ENCODE data around the gene NPAS4.

The NPAS4 gene

DNA sequence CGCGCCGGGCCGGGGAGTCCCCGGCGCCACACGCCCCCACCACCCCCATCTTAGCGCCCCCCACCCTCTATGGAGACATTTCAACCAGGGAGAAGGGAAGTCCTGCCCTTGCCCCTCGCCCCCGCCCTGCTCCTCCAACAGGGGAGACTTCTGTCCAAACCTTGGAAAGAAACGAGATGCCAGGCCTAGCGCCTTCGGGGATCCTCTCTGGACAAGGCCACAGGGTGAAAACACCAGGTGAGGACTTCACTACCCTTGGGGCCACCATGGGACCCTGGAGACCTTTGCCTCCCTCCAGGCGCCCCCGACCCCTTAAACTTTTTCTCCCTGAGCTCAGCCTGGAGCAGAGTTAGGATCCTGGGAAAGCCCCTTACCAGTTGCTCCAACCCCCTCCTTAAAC is 11.6 kb upstream of the NPAS4 start:
- H3K9me2 ChIP-seq (replicated peaks; ENCODE audit: control insufficient read depth, low read length), result no peaks in the 10 kb centered on the region
- H3K4me3 ChIP-seq (ENCODE audit: low read length), result peak overlapping the region; percentile 70
- H4K20me1 ChIP-seq (ENCODE audit: control insufficient read depth, insufficient read depth, low read depth, low read length), result peaks cover 3% of the 10 kb centered on the region; the same call in 1 of the 2 replicates
- H3K79me2 ChIP-seq (ENCODE audit: control insufficient read depth, low read length), result no peaks in the 10 kb centered on the region
- H3K27me3 ChIP-seq (ENCODE audit: control insufficient read depth, low read length), result peaks cover 50% of the 10 kb centered on the region
- H3K9me3 ChIP-seq (ENCODE audit: control insufficient read depth, insufficient read depth, low read length), result no peaks in the 10 kb centered on the region
- no peaks in the 10 kb centered on the region for H3K36me3 ChIP-seq (ENCODE audit: control insufficient read depth, low read length)
- TF ChIP-seq, protein P1, sequence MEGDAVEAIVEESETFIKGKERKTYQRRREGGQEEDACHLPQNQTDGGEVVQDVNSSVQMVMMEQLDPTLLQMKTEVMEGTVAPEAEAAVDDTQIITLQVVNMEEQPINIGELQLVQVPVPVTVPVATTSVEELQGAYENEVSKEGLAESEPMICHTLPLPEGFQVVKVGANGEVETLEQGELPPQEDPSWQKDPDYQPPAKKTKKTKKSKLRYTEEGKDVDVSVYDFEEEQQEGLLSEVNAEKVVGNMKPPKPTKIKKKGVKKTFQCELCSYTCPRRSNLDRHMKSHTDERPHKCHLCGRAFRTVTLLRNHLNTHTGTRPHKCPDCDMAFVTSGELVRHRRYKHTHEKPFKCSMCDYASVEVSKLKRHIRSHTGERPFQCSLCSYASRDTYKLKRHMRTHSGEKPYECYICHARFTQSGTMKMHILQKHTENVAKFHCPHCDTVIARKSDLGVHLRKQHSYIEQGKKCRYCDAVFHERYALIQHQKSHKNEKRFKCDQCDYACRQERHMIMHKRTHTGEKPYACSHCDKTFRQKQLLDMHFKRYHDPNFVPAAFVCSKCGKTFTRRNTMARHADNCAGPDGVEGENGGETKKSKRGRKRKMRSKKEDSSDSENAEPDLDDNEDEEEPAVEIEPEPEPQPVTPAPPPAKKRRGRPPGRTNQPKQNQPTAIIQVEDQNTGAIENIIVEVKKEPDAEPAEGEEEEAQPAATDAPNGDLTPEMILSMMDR (IDR thresholded peaks at IDR 0.05; ENCODE audit: low read depth, low read length, poor library complexity, severe bottlenecking), result no peak
- TF ChIP-seq EZH2phosphoT487 (IDR thresholded peaks at IDR 0.05; ENCODE audit: borderline replicate concordance, low read length), result no peak
- H3K4me1 ChIP-seq (ENCODE audit: control insufficient read depth, low read length), result peaks cover 6% of the 10 kb centered on the region
- peak overlapping the region; percentile 82 for H3K4me2 ChIP-seq (ENCODE audit: low read length)
- H3K27ac ChIP-seq (ENCODE audit: low read depth, low read length), result no peak overlapping the region
- no peaks in the 10 kb centered on the region for H3F3A ChIP-seq (ENCODE audit: control insufficient read depth, insufficient read depth)

DNA sequence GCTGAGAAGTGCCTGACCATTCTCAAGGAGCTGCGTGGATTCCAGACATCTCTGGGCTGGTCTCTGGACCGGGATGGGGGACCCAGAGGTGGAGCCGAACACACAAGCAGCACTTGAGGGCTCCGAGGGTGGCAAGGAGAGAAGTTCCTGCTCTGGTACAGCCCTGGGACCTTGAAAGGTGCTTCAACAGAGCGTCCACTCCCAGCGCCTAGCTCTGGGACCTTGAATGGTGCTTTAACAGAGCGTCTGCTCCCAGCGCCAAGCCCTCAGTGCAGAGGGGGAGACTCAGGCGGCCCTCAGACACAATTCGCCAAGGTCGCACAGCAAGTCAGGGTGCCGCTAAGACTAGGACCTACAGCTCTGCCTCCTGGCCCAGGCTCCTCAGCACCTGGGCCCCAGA is 10.6 kb upstream of the NPAS4 start:
- H3K27ac ChIP-seq (ENCODE audit: low read depth, low read length), result no peak overlapping the region
- no peak for TF ChIP-seq EZH2phosphoT487 (IDR thresholded peaks at IDR 0.05; ENCODE audit: borderline replicate concordance, low read length)
- TF ChIP-seq, protein P1 (IDR thresholded peaks at IDR 0.05; ENCODE audit: low read depth, low read length, poor library complexity, severe bottlenecking), result no peak
- peaks cover 49% of the 10 kb centered on the region for H3K27me3 ChIP-seq (ENCODE audit: control insufficient read depth, low read length)
- no peaks in the 10 kb centered on the region for H3K36me3 ChIP-seq (ENCODE audit: control insufficient read depth, low read length)
- no peaks in the 10 kb centered on the region for H3F3A ChIP-seq (ENCODE audit: control insufficient read depth, insufficient read depth)
- H3K79me2 ChIP-seq (ENCODE audit: control insufficient read depth, low read length), result no peaks in the 10 kb centered on the region
- no peak overlapping the region for H3K4me3 ChIP-seq (ENCODE audit: low read length)
- H3K9me2 ChIP-seq (replicated peaks; ENCODE audit: control insufficient read depth, low read length), result no peaks in the 10 kb centered on the region
- no peak overlapping the region for H3K4me2 ChIP-seq (ENCODE audit: low read length)
- H4K20me1 ChIP-seq (ENCODE audit: control insufficient read depth, insufficient read depth, low read depth, low read length), result peaks cover 3% of the 10 kb centered on the region; the same call in 1 of the 2 replicates
- H3K9me3 ChIP-seq (ENCODE audit: control insufficient read depth, insufficient read depth, low read length), result no peaks in the 10 kb centered on the region
- H3K4me1 ChIP-seq (ENCODE audit: control insufficient read depth, low read length), result peaks cover 6% of the 10 kb centered on the region

DNA sequence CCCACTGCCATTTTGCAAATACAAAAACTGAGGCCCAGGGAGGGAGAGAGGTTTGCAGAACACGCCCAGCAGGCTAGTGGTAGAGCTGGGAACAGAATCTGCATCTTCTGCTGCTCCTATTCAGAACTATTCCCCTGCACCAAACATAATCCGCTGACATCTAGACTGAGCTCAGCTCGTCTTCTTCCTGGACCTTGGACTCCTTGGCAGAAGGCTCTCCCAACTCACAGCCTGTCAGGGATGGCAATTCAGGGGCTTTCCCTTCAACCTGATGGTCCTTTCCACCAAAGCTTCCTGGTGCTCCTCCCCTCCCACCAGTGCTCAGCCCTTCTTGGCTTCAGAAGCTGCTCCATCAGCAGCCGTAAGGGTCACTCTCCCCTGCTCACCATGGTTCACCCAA is 9.5 kb upstream of the NPAS4 start:
- Histone ChIP-seq H3K9me3 (ENCODE audit: control insufficient read depth, insufficient read depth, low read length) (no peaks in the 10 kb centered on the region), H3K27me3 (ENCODE audit: control insufficient read depth, low read length) (peaks cover 50% of the 10 kb centered on the region), H3K9me2 (replicated peaks; ENCODE audit: control insufficient read depth, low read length) (no peaks in the 10 kb centered on the region), H3K4me3 (ENCODE audit: low read length) (no peak overlapping the region), H3K79me2 (ENCODE audit: control insufficient read depth, low read length) (no peaks in the 10 kb centered on the region), H3K36me3 (ENCODE audit: control insufficient read depth, low read length) (no peaks in the 10 kb centered on the region), H3K4me2 (ENCODE audit: low read length) (no peak overlapping the region), H3F3A (ENCODE audit: control insufficient read depth, insufficient read depth) (no peaks in the 10 kb centered on the region), H3K4me1 (ENCODE audit: control insufficient read depth, low read length) (peaks cover 6% of the 10 kb centered on the region), H4K20me1 (ENCODE audit: control insufficient read depth, insufficient read depth, low read depth, low read length) (peaks cover 3% of the 10 kb centered on the region; the same call in 1 of the 2 replicates), H3K27ac (ENCODE audit: low read depth, low read length) (no peak overlapping the region)
- TF ChIP-seq, protein P1 (IDR thresholded peaks at IDR 0.05; ENCODE audit: low read depth, low read length, poor library complexity, severe bottlenecking), result no peak
- TF ChIP-seq EZH2phosphoT487 (IDR thresholded peaks at IDR 0.05; ENCODE audit: borderline replicate concordance, low read length), result no peak
